Coronary artery (tissue), 2 donors: ENCODE results near the gene LRRC15.

ENCODE experiments used
- DNase-seq: peaks from one replicate; pipeline ENCODE4 v3.0.0-alpha.2; 2017; ENCODE audit warnings: low spot score
- H3K27ac ChIP-seq, 2 donors: fragments of 200-600 bp; sonication (generic); one replicate each; pipeline ENCODE4 v1.5.1; 2016 to 2019
- H3K4me3 ChIP-seq: fragments of 200-600 bp; sonication (generic); 2 replicates; pipeline ENCODE4 v1.5.1; 2016; ENCODE audit warnings: mild to moderate bottlenecking, moderate library complexity
- TF ChIP-seq, protein P1 (sequence below): fragments of 200-600 bp; sonication (generic); IDR thresholded peaks from one replicate; pipeline ENCODE4 v1.5.1; 2019; ENCODE audit warnings: antibody characterized with exemption

LRRC15 gene

DNA sequence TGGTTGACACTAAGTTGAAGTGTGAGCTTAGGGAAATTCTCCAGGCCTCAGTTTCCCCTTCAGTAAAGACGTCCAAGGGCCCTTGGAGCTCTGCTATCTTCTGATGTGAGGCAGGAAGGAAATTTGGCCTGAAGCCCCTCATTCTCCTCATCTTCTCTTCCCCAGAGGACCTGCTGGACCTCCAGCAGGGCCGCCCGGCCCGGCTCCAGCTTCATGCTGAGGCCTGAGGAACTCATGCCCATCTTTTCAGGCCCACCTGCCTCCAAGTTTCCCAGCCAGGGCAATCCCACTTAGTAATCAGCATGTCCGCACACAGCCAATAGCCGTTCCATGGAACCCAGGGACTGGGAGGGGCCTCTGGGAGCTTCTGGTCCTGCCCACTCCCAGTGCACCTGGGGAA is 4.0 kb downstream of the LRRC15 start:
- Histone ChIP-seq H3K27ac (no peak overlapping the region), H3K4me3 (no peak overlapping the region)
- TF ChIP-seq, protein P1, sequence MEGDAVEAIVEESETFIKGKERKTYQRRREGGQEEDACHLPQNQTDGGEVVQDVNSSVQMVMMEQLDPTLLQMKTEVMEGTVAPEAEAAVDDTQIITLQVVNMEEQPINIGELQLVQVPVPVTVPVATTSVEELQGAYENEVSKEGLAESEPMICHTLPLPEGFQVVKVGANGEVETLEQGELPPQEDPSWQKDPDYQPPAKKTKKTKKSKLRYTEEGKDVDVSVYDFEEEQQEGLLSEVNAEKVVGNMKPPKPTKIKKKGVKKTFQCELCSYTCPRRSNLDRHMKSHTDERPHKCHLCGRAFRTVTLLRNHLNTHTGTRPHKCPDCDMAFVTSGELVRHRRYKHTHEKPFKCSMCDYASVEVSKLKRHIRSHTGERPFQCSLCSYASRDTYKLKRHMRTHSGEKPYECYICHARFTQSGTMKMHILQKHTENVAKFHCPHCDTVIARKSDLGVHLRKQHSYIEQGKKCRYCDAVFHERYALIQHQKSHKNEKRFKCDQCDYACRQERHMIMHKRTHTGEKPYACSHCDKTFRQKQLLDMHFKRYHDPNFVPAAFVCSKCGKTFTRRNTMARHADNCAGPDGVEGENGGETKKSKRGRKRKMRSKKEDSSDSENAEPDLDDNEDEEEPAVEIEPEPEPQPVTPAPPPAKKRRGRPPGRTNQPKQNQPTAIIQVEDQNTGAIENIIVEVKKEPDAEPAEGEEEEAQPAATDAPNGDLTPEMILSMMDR: no peak
- no peak for DNase-seq

- no peak overlapping the region for H3K27ac ChIP-seq
- DNase-seq: no peak
- TF ChIP-seq, protein P1: no peak
- no peak overlapping the region for H3K4me3 ChIP-seq
Observed at GRCh38 chr3:194364652-194365434, 4.7 kb downstream of the LRRC15 start.

GRCh38 chr3:194364314-194364651 is 5.3 kb downstream of the LRRC15 start:
- H3K27ac ChIP-seq: no peak overlapping the region

GRCh38 chr3:194360568-194360967 is 9.0 kb downstream of the LRRC15 start:
- TF ChIP-seq, protein P1: no peak
- Histone ChIP-seq H3K4me3 (no peak overlapping the region), H3K27ac (no peak overlapping the region)
- DNase-seq: no peak

More at GRCh38 chr3:194364314-194364651, 5.3 kb downstream of the LRRC15 start:
- TF ChIP-seq, protein P1: no peak
- H3K4me3 ChIP-seq: no peak overlapping the region
- no peak for DNase-seq

GRCh38 chr3:194357681-194358080 is 11.9 kb downstream of the LRRC15 start:
- Histone ChIP-seq H3K27ac (no peak overlapping the region), H3K4me3 (no peak overlapping the region)
- DNase-seq: no peak
- TF ChIP-seq, protein P1: no peak

- TF ChIP-seq, protein P1: no peak
- Histone ChIP-seq H3K4me3 (no peak overlapping the region), H3K27ac (no peak overlapping the region)
- DNase-seq: no peak
Observed at GRCh38 chr3:194355379-194355778, 14.2 kb downstream of the LRRC15 start.

- no peak for DNase-seq
- TF ChIP-seq, protein P1: no peak
- no peak overlapping the region for H3K27ac ChIP-seq
- no peak overlapping the region for H3K4me3 ChIP-seq
Observed at GRCh38 chr3:194354315-194354714, 15.2 kb downstream of the LRRC15 start.
